Fibroblast of lung (primary cell): ENCODE results near the gene CRABP2.

ENCODE experiments used
- CTCF ChIP-seq, 2 donors: IDR thresholded peaks in 1 of 2; conservative IDR thresholded peaks in 1 of 2; 1 replicate in 1 of 2; 2 replicates in 1 of 2; pipeline ENCODE4 v1.5.1; 2011 to 2012; ENCODE audit warnings: low read length in 2 of 2, control low read depth in 1 of 2, inconsistent platforms in 1 of 2, low read depth in 1 of 2, mild to moderate bottlenecking in 1 of 2
- EZH2 ChIP-seq: IDR thresholded peaks from 2 replicates; pipeline ENCODE4 v1.5.1; 2012; ENCODE audit warnings: low read length, control low read depth, mild to moderate bottlenecking; ENCODE audit errors: missing control alignments

GRCh38 chr1:156706657-156707416 is 1.5 kb upstream of the CRABP2 start:
- TF ChIP-seq CTCF (conservative IDR thresholded peaks at IDR 0.05 in 1 of 2, IDR thresholded peaks at IDR 0.05 in 1 of 2; ENCODE audit: low read depth in 1 of 2, low read length in 2 of 2) (no peak), EZH2 (no peak)
